GM21825 (cell line): ENCODE results near the gene NGLY1.

Experiments used
- ATAC-seq: cut with Tn5 transposase; IDR thresholded peaks from one replicate; pipeline ENCODE4 v1.9.1; 2021; ENCODE audit warnings: mild to moderate bottlenecking, moderate library complexity; ENCODE audit not compliant: unreplicated experiment

NGLY1 gene

DNA sequence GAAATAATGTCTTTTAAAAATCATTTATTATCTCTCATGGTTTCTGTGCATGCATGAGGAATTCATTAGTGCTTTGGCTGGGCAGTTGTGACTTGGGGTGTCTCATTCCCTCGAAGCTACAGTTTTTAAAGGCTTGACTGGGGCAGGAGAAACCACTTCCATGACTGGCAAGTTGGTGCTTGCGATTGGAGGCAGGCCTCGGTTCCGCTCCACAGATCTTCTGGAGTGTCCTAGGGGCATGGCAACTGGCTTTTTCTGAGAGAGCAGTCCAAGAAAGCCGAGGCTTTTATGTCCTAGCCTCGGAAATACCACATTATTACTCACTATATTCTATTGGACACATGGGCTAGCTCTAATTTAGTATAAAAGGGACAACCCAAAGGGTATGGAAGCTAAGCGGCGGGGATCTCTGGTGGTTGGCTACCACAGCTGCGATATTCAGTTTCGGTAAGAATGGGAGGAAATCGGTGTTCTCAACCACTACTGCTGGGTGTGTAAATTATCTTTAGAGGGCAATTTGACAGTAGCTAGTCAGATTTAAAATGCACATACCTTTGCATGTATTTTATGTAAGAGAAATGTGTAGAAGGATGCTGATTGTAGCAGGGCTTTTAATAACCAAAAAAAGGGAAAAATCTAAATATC, 69.8 kb downstream of the NGLY1 start:
- ATAC-seq, result no peak

DNA sequence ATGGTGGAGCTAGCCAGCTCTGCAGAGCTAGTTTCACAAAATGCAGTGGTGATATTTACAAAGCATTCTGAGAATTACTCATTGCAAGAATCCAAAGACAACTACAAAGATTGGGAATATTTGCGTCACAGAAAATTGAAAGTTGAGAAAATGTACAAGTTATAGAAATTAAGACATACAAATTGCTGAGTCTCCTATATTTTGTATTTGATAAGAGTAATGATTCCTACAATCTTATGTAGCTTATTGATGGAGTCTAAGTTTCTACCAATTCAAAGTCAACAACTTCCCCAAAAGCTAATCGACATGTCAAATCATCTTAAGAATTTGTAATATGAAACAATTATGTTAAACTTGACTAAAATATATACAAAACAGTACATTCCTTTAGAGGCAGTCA, 72.2 kb downstream of the NGLY1 start:
- ATAC-seq, result no peak

DNA sequence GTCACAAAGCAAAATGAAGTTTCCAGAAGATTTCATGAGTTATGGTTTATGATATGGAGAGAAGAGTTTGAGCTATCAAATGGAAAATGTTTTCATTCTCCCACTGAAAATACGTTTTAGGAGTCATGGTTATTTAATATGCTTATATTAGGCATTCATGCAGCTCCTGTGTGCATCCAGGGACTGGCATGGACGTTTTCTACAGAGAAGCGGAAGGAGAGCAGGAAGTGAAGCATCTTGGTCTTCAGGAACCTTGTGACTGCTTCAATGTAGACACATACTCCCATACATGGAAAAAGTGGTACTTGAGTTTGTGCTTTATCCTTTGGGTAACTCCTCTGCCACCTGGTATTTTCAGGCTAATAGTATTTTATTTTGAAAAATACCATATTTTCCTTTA, 75.2 kb downstream of the NGLY1 start:
- ATAC-seq, result no peak

DNA sequence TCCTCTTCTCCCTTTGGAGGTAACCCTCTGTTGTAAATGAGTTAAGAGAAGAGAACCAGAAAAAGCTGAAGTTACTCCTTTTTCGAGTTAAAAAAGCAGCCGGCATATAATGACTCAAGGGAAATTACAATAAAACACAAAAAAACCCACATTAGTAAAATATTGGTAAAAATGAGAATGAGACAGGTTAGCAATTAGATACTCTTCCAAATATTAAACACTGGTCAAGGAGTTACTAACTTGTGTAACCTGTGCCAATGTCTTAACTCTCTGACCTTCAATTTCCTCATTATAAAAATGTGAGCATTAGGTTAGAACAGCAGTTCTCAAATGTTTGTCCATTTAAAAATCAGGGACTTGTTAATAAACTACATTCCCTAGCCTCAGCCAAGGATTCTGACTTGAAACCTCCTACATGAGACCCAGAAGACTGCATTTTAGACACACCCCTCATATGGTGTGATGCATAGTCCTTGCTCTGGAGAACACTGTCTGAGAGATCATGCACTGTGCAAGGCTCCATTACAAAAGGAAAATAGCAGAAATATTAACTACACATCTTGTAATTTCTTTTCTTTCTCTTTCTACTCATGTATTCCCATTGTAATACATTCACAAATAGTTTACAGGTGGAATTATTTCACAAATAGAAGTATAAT, 75.8 kb downstream of the NGLY1 start:
- ATAC-seq, result no peak

DNA sequence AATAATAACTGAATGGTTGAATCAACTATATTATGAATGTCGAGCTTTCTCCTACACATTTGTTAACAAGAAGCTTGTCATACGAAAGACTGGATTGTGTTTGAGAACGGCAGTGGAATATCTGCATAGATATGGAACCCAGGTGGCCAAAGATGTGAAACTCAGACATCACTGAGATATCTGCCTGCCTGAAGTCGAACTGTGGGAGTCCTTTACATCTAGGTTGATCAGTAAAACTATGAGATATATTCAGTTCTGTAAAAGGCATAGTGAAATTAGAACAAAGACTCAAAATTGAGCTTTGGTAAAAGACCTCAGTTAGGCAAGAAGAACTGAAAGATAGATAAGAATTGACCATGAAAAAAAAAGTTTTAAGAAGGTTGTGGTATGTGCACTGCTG, 77.0 kb downstream of the NGLY1 start:
- ATAC-seq, result no peak

DNA sequence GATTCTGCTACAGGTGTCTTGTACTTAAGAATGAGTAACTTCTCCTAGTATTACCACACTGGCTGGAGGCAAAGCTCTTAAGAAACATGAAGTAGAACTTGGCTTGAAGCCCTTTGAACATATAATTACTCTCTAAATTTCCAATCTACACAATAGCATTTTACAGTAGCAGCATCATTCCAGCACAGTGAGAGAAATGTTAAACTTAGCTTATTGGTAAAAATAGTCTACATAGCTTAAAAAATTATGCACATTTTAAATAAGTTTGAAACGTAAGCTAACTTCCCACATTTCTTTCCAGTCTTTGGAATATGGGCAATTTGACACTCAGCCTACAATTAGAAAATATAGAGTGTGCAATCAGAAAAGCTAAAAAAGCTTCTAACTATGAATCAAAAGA, 85.7 kb downstream of the NGLY1 start:
- ATAC-seq, result no peak

DNA sequence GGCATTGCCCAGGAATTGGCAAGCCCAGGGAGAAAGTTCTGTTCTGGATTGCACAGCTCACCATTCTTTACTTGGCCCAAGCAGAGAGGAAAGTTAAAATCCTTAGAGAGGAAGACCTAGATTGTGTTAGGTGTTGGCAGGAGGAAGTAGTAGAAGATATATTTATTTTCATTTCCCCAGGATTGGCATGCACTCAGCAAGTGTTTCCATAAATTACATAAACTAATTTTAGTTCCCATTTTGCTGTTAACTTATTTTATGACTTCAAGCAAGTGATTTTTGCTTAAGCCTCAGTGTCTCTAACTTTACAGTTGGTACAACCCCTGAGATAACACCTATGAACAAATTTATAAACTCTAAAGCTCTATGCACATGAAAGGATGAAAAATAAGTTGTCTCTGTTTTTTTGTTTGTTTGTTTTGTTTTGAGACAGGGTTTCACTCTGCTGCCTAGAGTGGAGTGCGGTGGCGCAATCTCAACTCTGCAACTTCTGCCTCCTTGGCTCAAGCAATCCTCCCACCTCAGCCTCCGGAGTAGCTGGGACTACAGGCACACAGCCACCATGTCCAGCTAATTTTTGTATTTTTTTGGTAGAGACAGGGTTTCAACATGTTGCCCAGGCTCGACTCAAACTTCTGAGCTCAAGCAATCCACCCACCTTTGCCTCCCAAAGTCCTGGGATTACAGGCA, 87.4 kb downstream of the NGLY1 start:
- no peak for ATAC-seq

DNA sequence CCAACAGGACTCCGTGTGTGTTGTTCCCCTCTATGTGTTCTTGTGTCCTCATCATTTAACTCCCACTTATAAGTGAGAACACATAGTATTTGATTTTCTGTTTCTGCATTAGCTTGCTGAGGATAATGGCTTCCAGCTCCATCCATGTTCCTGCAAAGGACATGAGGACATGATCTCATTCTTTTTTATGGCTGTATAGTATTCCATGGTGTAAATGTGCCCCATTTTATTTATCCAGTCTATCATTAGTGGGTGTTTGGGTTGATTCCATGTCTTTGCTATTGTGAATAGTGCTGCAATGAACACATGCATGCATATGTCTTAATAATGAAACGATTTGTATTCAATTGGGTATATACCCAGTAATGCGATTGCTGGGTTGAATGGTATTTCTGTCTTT, 90.0 kb downstream of the NGLY1 start:
- no peak for ATAC-seq

DNA sequence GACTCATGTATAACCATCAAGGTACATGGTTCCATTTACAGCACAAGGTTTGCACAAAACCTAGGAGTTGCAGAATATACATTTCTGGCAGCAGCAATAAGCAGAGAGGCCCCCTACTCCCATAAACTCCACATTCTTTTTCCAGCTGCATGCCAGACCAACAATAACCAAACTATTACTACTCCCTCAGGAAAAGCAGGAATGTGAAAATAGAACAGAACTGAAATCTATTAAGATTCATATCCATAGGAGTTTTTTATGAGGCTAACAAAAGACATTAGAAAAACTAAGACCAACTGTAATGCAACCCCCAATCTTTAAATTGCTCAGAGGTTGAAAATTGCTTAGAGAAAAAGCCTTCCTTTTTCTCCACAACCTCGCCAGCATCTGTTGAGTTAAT, 90.9 kb downstream of the NGLY1 start:
- no peak for ATAC-seq

DNA sequence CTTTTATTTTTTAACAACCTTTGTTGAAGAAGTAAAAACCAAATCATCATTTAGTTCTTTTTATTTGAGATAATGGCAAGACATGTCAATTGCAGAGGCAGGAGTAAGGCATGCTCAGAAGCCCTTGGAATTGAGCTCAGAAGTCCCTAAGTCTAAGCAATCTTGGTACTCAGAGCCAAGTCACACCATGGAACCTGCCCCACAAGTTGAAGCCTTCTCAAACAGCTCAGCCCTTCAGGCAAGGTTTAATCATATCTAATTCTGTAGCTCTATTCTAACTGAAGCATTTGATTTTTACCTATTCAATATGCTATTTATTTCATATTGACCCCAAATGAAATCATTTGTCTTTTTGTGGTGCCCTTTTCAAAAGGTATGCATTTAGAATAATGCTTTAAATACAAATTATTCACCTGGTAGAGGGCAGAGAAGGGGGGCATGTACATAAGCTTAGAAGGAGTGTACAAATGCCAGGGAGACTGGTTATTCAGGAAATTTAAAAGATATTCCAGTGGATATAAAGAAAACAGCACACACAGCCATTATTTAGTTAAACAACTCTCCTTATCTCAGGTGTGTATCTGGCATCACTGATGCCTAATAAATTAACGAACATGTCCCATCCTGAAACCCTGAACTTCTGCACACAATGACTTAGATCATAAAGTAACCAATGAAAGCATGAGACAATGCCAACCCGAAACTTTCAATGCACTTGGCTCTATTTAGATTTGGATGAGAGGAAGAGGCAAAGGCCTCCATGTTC, 92.3 kb downstream of the NGLY1 start:
- no peak for ATAC-seq

DNA sequence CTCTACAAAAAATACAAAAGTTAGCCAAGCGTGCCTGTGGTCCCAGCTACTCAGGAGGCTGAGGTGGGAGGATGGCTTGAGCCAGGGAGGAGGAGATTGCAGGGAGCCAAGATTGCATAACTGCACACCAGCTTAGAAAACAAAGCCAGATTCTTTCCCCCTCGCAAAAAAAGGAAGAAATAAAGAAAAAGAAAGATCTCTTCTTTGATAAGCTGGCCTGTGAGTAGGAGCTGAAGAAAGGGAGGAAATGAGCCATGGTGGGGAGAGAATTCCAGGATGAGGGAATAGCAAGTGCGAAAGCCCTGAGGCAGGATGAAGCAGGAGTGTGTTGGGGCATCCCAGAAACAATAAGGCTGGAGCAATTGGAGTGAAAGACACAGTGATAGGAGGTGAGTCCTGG, 94.0 kb downstream of the NGLY1 start:
- ATAC-seq, result no peak

DNA sequence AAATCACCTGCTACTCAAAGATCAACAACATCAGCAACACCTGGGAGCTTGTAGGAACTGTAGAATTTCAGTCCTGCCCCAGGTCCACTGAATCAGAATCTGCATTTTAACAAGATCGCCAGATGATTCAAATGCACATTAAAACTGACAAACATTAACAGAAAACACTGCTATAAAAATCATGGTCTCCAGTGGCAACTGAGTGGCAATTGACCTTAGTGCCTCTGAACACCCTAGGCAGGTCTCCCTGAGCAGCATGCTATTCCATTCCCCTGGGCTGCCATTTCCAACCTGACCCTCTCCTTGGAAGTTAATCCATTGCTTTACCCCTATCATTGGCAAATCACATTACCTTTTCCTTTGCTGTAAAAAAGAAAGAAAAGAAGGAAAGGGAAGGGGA, 95.5 kb downstream of the NGLY1 start:
- no peak for ATAC-seq

DNA sequence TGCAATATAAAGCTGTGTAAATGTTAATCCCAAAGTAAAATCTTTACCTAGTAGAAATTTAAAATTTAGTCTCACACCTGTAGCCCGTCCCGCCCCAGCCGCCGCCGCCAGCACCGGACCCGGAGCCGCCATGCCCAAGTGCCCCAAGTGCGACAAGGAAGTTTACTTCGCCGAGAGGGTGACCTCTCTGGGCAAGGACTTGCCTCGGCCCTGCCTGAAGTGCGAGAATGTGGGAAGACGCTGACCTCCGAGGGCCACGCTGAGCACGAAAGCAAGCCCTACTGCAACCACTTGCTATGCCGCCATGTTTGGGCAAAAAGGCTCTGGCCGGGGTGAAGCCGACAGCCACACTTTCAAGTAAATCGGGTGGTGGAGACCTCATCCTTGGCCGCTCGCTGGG, 96.5 kb downstream of the NGLY1 start:
- ATAC-seq, result no peak

DNA sequence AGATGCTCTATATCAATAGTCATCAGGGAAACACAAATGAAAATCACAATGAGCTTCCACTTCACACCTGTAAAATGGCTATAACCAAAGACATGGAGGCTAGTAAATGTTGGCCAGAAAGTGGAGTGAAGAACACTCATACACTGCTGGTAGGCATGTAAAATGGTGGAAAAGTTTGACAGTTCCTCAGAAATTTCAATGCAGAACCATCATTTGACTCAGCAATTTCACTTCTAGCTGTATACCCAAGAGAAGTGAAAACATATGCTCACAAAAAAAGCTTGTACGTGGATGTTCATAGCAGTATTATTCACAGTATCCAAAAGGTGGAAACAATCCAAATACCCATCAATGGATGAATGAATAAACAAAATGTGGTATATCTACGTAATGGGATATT, 99.4 kb downstream of the NGLY1 start:
- ATAC-seq, result no peak

DNA sequence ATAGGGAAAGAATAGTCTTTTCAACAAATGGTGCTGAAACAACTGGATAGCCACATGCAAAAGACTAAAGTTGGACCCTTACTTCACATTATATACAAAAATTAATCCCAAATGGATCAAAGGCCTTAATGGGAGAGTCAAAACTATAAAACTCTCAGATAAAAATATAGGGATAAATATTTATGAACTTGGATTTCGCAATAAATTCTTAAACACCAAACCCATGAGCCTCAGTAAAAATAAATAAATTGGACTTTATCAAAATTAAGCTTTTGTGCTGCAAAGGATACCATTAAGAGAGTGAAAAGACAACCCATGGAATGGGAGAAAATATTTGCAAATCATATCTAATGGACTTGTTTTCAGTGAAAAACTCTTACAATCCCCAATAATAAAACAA, 99.8 kb downstream of the NGLY1 start:
- ATAC-seq, result no peak

DNA sequence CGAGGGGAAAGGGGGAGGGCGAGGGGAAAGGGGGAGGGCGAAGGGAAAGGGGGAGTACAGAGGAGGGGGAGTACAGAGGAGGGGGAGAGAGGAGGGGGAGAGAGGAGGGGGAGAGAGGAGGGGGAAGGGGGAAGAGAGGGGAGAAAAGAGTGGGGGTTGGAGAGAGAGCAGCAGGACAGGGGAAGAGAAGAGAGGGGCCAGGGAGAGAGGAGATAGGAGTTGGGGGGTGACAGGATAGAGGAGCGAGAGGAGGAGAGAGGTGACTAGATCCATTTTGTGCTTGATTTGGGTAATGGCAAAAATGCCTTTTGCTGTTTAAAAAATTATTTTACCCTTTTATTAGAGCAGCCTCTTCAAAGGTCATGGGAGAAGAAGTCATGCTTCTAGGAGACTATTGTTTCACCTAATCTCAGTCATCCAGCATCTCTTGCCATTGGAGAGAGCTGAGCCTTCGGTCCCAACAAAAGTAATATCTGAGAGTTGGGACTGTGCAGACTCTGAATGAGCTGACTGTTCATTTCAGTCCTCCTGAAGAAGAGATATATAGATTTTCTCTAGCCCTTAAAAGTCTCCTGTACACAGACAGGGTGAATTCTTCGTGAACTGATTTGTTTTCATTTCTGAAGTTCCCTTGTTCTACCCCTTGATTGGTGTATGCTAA, 103.5 kb downstream of the NGLY1 start:
- ATAC-seq, result no peak

DNA sequence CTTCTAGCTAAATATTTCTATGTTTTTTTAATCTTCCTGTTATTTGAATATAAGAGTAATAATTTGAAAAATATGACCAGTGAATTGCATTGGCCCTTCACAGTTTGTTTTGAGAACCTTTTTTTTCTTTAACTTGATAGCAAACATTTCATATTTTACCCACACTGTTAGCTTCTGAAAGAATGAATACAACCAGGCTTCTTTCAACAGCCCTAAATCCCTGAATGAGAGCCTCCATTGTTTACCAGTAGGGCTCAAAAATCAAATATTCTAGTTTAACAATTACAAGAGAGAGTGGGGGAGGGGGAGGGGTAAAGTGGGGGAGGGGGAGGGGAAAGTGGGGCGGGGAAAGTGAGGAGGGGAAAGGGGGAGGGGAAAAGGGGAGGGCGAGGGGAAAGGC, 104.1 kb downstream of the NGLY1 start:
- ATAC-seq, result no peak

DNA sequence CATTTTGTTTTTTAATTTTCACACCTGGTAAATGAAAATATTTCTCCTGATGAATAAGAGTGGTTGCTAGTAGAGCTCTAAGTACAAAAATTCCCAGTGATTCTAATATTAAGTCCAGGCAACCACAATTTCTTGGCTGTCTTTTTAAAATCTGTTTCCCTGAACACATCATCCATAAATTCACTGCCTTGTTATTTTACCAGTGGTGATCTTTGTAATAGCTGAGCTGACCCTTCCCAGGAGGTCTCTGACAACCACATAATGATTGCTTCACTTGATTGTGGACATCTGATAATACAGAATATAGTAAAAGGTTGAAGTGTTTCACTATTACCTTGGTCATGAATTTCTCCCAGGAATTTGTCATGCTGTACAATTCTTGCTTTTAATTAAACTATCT, 104.7 kb downstream of the NGLY1 start:
- ATAC-seq, result no peak

DNA sequence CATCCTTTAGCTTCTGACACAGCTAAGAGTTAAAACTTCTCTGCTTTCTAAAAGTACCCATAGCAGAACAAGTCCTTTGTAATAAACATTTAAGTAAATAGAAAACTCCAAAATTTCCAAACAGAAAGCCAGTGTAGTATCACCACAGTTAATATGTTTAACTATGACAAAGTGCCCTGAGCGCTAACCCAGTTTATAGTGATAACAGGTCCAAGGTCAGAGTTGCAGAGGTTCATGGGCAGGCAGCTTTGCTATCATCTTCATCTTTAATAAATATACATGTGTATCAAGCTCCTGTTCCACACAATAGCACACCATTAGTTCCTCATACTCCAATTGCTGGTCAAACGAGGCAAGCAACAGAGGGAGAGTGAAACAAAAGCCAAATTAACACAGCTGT, 106.1 kb downstream of the NGLY1 start:
- ATAC-seq, result no peak

DNA sequence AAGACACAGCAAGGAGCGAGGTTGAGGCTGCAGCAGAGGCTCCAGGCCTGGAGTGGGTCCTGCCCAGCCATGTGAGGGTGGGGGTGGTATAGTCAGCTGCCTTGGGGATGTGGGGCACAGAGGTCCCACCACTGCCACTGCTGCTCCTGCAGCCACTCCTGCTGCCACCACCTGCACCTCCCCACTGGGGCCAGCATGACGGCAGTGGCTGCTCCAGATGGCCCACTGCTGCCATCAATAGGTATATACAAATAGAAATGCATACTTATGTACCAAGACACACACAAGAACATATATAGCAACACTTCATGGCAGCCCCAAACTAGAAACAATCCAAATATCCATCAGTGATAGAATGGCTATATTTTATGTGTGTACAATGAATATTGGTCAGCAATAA, 108.6 kb downstream of the NGLY1 start:
- no peak for ATAC-seq

DNA sequence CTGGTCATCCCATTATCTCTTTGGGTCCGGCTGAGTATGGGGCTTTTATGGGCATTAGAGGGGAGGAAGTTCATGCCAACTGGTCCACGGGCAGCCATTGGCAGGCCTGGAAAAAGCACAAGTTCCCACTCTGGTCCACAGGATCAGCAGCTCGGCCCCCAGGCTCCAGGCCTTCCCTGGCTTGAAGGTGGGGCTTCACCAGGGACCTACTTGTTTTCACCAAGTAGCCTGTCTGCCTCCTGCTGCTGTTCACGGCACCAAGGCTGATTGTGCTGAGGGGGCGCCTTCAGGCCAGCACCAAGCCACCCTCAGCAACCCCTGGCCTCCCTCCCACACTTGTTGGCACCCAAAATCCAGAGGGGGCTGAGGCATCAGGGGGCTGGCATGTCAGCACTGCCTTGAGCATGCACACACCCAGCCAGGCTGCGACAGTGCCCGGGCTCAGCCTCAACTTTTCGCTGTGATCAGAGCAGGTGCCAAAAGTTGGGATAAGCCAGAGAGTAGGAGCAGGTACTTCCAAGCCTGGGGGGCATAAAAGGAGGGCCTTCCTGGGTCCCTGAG, 109.4 kb downstream of the NGLY1 start:
- ATAC-seq, result no peak
